Fibroblast of lung (primary cell): ENCODE measurements around the gene PUS3. TPM values are rescaled to one million over a fixed set of nuclear protein-coding genes. Genes with fewer than 3 reads are reported as not detected.
A peak's percentile ranks its signal among the peaks of the same experiment; 100 is the strongest.
"Not testable (repeated sequence)": the region's sequence is repeated elsewhere in the genome, so short reads cannot be mapped to it uniquely, and the experiment has no call there.

Source experiments
- DNase-seq, 2 donors: peaks; one replicate each; pipeline versions ENCODE4 v3.0.0 to v3.0.0-alpha.2; 2010; ENCODE audit warnings: low read depth in 2 of 2
- H2AFZ ChIP-seq: 2 replicates; pipeline ENCODE4 v1.5.1; 2012; ENCODE audit warnings: low read length, control low read depth, inconsistent platforms
- H3K27ac ChIP-seq: 2 replicates; pipeline ENCODE4 v1.5.1; 2011; ENCODE audit warnings: low read length, control low read depth; ENCODE audit not compliant: insufficient read depth
- H3K27me3 ChIP-seq: 2 replicates; pipeline ENCODE4 v1.5.1; 2011; ENCODE audit warnings: mild to moderate bottlenecking, low read length; ENCODE audit not compliant: control insufficient read depth, insufficient read depth
- H3K36me3 ChIP-seq: 2 replicates; pipeline ENCODE4 v1.5.1; 2011; ENCODE audit warnings: low read length; ENCODE audit not compliant: control insufficient read depth, insufficient read depth
- H3K4me1 ChIP-seq: 2 replicates; pipeline ENCODE4 v1.5.1; 2011; ENCODE audit warnings: low read length; ENCODE audit not compliant: control insufficient read depth, insufficient read depth; ENCODE audit errors: extremely low read depth
- H3K4me2 ChIP-seq: 2 replicates; pipeline ENCODE4 v1.5.1; 2011; ENCODE audit warnings: low read length, control low read depth; ENCODE audit not compliant: insufficient read depth; ENCODE audit errors: extremely low read depth
- H3K4me3 ChIP-seq, 4 experiments: fragments of 200-600 bp in 1 of 4; sonication (generic) in 1 of 4; replicated peaks in 1 of 4; 2 replicates each; pipeline ENCODE4 v1.5.1; 2011 to 2016; ENCODE audit warnings: low read length in 4 of 4, low read depth in 3 of 4, mild to moderate bottlenecking in 3 of 4, control low read depth in 2 of 4, inconsistent platforms in 1 of 4, mixed read lengths in 1 of 4; ENCODE audit not compliant: insufficient read depth in 1 of 4; ENCODE audit errors: control extremely low read depth in 1 of 4
- H3K79me2 ChIP-seq: 2 replicates; pipeline ENCODE4 v1.5.1; 2012; ENCODE audit warnings: mild to moderate bottlenecking, low read length, inconsistent platforms; ENCODE audit not compliant: control insufficient read depth, insufficient read depth
- H3K9ac ChIP-seq: 2 replicates; pipeline ENCODE4 v1.5.1; 2011; ENCODE audit warnings: mild to moderate bottlenecking, low read length, control low read depth; ENCODE audit not compliant: insufficient read depth
- H3K9me3 ChIP-seq: 2 replicates; pipeline ENCODE4 v1.5.1; 2012; ENCODE audit warnings: low read depth, low read length; ENCODE audit not compliant: control insufficient read depth, insufficient read depth
- H4K20me1 ChIP-seq: 2 replicates; pipeline ENCODE4 v1.5.1; 2011; ENCODE audit warnings: low read length; ENCODE audit not compliant: control insufficient read depth, insufficient read depth; ENCODE audit errors: extremely low read depth
- EZH2 ChIP-seq: IDR thresholded peaks from 2 replicates; pipeline ENCODE4 v1.5.1; 2012; ENCODE audit warnings: low read length, control low read depth, mild to moderate bottlenecking; ENCODE audit errors: missing control alignments
- polyA plus RNA-seq, 2 donors: library from polyadenylated mRNA; depleted of rRNA in 1 of 2; stranded (reverse) in 1 of 2; unstranded in 1 of 2; fragments of >200 nt; gene quantifications; 2 replicates each; pipeline ENCODE4 v1.2.1, GENCODE V29; 2011 to 2012; ENCODE audit warnings: missing spikeins in 1 of 2
- total RNA-seq: library from RNA; depleted of rRNA; stranded (reverse); fragments of >200 nt; gene quantifications from 2 replicates; pipeline ENCODE4 v1.2.1, GENCODE V29; 2014
- TF ChIP-seq, protein P1 (sequence below), 2 donors: IDR thresholded peaks in 1 of 2; conservative IDR thresholded peaks in 1 of 2; 1 replicate in 1 of 2; 2 replicates in 1 of 2; pipeline ENCODE4 v1.5.1; 2011 to 2012; ENCODE audit warnings: low read length in 2 of 2, control low read depth in 1 of 2, inconsistent platforms in 1 of 2, low read depth in 1 of 2, mild to moderate bottlenecking in 1 of 2

Gene PUS3
- total and polyA plus RNA-seq, 2 donors (not counting 1 experiment from before 2014, with no cell fraction given), result 14.0 to 16.0 TPM

- H3K27ac ChIP-seq, result no peak overlapping the region
- no peak for DNase-seq
- TF ChIP-seq, protein P1, sequence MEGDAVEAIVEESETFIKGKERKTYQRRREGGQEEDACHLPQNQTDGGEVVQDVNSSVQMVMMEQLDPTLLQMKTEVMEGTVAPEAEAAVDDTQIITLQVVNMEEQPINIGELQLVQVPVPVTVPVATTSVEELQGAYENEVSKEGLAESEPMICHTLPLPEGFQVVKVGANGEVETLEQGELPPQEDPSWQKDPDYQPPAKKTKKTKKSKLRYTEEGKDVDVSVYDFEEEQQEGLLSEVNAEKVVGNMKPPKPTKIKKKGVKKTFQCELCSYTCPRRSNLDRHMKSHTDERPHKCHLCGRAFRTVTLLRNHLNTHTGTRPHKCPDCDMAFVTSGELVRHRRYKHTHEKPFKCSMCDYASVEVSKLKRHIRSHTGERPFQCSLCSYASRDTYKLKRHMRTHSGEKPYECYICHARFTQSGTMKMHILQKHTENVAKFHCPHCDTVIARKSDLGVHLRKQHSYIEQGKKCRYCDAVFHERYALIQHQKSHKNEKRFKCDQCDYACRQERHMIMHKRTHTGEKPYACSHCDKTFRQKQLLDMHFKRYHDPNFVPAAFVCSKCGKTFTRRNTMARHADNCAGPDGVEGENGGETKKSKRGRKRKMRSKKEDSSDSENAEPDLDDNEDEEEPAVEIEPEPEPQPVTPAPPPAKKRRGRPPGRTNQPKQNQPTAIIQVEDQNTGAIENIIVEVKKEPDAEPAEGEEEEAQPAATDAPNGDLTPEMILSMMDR (conservative IDR thresholded peaks at IDR 0.05 in 1 of 2, IDR thresholded peaks at IDR 0.05 in 1 of 2; ENCODE audit: low read depth in 1 of 2, low read length in 2 of 2), result no peak
- TF ChIP-seq EZH2, result no peak
- H3K27me3 ChIP-seq, result peaks cover 19% of the 10 kb centered on the region
- H4K20me1 ChIP-seq, result no peaks in the 10 kb centered on the region
- no peak overlapping the region for H3K9ac ChIP-seq
- no peak overlapping the region for H2AFZ ChIP-seq
- no peaks in the 10 kb centered on the region for H3K36me3 ChIP-seq
- H3K4me3 ChIP-seq, result no peak overlapping the region
- no peaks in the 10 kb centered on the region for H3K79me2 ChIP-seq
- no peak overlapping the region for H3K4me2 ChIP-seq
- H3K4me1 ChIP-seq, result no peaks in the 10 kb centered on the region
- H3K9me3 ChIP-seq, result no peaks in the 10 kb centered on the region
Measured at GRCh38 chr11:125918140-125918840, 15.3 kb upstream of the PUS3 start.

GRCh38 chr11:125916683-125917347 lies 13.8 kb upstream of the PUS3 start:
- peaks cover 19% of the 10 kb centered on the region for H3K27me3 ChIP-seq
- TF ChIP-seq EZH2, result peak; percentile 22
- TF ChIP-seq, protein P1 (conservative IDR thresholded peaks at IDR 0.05 in 1 of 2, IDR thresholded peaks at IDR 0.05 in 1 of 2; ENCODE audit: low read depth in 1 of 2, low read length in 2 of 2), result no peak
- no peak for DNase-seq

DNA sequence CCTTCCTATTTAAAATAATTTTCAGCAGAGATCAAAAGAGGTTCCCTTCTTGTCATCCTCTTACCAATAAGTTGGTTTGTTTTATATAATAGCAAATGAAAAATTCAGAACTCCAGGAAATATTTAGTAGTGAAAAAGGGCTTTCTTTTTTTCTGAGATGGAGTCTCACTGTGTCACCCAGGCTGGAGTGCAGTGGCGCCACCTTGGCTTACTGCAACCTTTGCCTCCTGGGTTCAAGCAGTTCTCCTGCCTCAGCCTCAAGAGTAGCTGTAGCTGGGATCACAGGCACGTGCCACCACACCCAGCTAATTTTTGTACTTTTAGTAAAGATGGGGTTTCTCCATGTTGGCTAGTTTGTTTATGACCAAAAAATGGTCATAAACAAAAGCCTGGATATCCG lies 11.6 kb upstream of the PUS3 start:
- DNase-seq, H3K36me3 ChIP-seq: not testable (repeated sequence)
- H3K27me3 ChIP-seq, result peaks cover 23% of the 10 kb centered on the region

More at GRCh38 chr11:125916683-125917347, 13.8 kb upstream of the PUS3 start:
- Histone ChIP-seq H3K79me2 (no peaks in the 10 kb centered on the region), H3K4me1 (no peaks in the 10 kb centered on the region), H3K27ac (no peak overlapping the region), H3K4me2 (no peak overlapping the region), H2AFZ (no peak overlapping the region), H3K9me3 (no peaks in the 10 kb centered on the region), H3K36me3 (no peaks in the 10 kb centered on the region), H3K4me3 (no peak overlapping the region), H4K20me1 (no peaks in the 10 kb centered on the region), H3K9ac (no peak overlapping the region)

More for the DNA sequence above, 11.6 kb upstream of the PUS3 start:
- not testable (repeated sequence) for H3K79me2 ChIP-seq, H3K4me2 ChIP-seq, H3K9ac ChIP-seq, H2AFZ ChIP-seq, H3K4me1 ChIP-seq, H3K9me3 ChIP-seq, H4K20me1 ChIP-seq, H3K4me3 ChIP-seq, H3K27ac ChIP-seq
